GM10847 (cell line): Measurements from ENCODE around the gene LRP1.

Experiments used
- POLR2A ChIP-seq: IDR thresholded peaks from 2 replicates; pipeline ENCODE4 v1.6.1; 2011; ENCODE audit not compliant: insufficient read length; ENCODE audit errors: extremely low read depth

LRP1 gene

DNA sequence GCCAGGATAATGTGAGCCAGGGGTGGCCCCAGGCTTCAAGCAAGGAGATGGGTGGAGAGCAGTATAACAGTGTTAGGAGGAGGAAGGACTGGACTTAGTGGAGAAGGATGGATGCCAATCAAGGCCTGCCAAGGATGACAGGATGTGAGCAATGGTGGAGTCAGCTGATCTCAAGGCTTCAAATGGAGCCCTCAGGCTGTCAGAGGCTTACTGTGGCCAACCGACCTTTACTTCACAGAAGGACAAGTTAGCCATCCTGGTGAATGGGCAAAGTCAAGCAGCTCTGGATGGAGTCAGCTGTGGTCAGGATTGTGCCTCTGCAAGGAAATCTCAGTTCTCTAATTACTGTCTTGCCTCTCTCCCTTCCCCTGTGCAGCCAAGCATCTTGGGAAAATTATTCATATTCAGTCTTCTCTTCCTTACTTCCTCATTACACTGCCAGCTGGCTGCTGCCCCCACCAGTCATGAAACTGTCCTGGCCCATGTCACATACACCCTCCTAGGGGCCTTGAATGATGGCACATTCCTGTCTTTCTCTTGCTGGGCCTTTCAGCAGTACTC, 9.5 kb upstream of the LRP1 start:
- no peak for TF ChIP-seq POLR2A

DNA sequence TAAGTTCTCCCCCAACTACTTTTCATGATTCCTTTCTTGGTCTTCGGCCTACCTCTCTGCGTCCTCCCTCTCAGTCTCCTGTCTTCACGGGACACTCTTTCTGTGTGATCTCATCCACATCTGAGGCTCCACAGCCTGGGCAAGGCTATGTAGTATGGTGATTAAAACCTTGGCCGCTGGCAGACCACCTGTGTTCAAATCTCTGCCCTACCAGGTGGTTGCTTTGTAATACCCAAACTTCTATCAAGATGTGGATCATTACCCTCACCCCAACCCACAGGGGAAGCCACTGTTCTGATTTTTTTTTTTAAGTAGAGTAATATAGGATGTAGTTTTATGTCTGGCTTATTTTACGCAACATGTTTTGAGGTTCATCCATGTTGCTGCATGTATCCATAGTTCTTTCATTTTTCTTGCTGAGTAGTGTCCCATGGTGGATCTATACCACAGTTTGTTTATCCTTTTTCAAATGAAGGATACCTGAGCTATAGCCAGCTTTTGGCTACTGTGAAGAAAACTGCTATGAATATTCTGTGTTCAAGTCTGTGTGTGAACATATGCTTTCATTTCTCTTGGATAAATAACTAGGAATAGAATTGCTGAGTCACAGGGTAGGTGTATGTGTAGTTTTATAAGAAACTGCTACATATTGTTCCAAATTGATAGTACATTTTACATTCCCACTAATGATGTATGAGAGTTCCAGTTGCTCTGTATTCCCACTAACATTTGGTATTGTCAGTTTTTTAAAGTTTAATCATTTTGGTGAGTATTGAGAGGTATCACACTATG, 8.8 kb upstream of the LRP1 start:
- TF ChIP-seq POLR2A, result no peak

DNA sequence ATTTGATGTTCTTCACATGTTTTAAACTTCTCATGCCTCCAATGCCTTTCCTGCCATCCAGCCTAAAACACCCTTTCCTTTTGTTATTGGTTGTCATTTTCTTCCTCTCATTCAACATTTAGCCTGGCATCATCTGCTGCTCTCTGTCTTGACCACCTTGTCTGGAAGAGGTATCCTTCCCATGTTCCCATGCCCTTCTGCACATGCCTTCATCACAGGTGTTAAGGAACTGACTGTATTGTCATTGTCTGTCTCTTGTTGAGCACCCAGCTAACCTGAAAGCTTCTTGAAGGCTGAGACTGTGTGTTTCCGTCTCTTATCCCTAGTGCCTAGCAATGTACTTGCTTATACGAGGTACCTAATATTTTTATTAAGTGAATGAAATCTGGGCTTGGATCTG, 4.5 kb upstream of the LRP1 start:
- no peak for TF ChIP-seq POLR2A

DNA sequence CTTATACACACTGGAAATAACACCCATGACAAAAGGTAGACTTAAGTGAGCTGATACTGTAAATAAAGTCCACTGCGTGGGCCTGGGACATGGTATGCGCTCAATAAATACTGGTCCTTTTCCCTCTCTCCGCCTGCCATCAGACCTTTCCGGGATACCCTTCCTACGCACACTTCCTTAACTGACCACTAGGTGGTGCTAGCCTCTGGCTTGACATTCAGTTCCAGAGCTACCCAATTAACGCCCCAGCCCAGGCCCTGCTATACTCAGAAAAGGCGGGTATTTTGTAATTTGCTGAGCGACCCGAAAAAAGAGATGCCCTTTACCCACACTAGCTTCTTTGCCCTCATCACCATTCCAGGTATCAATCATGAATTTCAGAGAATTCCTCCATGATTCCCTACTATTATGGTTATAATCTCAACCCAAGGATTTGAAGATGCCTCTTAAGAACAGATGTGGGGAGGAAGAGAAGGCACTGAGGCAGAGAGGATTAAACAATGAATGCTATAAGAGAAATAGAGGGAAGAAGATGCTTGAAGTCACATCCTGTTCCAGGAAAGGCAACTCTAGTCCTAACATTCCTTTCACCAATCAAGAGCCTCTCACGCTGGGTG, 3.9 kb upstream of the LRP1 start:
- TF ChIP-seq POLR2A, result no peak

DNA sequence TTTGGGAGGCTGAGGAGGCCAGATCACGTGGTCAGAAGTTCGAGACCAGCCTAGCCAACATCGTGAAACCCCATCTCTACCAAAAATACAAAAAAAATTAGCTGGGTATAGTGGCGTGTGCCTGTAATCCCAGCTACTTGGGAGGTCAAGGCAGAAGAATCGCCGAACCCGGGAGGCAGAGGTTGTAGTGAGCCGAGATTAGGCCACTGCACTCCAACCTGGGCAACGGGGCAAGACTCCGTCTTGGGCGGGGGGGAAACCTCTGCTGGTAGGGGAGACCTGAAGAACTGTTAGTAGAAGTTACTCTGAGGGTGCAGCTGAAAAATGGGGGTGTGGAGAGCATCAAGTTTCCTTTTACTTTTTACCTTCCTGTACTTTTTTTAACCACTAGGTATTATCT, 2.2 kb upstream of the LRP1 start:
- TF ChIP-seq POLR2A, result no peak

DNA sequence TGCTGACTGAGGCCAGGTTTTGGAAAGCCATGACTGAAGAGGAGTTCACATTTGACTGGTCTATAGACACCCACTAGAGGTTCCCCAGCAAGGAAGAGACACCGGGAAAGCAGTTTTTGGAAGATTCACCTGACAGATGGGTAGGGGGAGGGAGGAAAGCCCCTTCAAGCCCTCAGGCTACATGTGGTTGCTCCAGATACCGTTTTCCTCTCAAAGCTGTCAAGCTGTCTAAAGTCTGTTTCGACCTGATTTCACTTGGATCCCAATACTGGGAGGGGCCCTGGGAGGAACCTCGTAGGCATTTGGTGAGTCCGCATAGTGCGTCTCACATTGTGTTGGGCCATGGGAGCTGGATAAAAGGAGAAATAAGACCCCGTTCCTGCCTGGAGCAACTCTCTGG, 1.7 kb upstream of the LRP1 start:
- TF ChIP-seq POLR2A, result no peak

DNA sequence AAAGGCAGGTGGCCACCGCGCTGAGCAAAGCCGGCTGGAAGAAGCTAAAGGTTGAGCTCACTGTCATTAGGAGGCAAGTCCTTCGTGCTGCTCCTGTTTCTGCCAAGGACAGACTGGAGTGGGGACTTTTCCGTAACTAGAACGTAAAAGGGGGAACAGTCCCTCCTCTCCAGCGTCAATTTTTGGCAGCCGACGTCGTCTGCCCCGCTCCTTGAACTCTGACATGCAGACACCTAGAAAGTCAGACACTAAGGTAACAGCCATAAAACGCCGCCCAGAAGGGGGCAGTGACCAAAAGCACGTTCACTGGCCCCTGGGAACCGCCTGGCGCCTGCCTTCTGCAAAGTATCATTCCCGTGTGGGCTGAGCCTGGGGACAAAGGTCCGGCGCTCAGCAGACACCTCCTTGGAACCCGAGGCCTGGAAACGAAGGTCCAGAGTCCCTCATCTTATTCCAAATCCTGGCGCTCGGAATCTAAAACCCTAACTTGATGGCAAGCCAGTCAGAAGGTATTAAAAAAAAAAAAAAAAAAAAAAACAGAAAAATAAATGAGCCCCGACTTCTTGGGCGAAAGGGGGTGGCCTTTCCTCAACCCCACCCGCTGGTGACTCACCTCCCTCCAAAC, 1.1 kb upstream of the LRP1 start:
- TF ChIP-seq POLR2A, result no peak

DNA sequence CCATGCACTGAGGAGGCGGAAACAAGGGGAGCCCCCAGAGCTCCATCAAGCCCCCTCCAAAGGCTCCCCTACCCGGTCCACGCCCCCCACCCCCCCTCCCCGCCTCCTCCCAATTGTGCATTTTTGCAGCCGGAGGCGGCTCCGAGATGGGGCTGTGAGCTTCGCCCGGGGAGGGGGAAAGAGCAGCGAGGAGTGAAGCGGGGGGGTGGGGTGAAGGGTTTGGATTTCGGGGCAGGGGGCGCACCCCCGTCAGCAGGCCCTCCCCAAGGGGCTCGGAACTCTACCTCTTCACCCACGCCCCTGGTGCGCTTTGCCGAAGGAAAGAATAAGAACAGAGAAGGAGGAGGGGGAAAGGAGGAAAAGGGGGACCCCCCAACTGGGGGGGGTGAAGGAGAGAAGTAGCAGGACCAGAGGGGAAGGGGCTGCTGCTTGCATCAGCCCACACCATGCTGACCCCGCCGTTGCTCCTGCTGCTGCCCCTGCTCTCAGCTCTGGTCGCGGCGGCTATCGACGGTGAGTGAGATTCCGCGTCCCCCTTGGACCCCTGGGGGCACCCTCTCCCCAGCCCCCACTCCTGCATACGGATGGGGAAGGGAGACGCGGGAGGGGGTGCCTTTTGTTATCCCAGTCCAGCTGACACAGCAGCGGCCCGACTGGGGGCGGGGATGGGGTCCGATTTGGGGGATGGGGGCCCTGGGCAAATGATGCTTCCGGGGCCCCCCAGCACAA, 400 bp downstream of the LRP1 start:
- no peak for TF ChIP-seq POLR2A

DNA sequence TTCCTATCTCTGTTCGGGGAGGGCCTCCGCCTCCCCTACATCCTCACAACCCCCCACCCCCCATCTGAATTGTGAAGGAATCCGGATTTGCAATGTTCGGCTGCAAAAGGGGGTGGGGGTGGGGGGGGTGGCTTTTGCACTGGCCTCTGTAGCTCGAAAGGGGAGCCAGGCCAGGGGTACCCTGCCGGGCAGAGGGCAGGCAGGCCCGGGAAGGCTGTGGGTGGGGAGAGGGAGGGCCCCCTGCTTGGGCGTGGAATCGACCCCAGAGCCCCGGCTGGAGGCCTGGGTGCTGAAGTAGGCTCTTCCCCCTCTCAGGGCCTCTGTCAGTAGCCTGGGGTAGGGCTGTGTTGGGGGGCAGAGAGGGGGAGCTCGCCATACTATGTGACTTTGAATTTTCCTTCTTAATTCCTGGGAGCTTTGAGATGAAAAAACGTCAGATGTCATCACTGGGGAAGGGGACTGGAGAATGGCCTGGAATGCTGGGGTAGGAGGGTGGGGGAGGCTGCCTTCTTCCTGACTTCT, 1.1 kb downstream of the LRP1 start:
- TF ChIP-seq POLR2A, result no peak

DNA sequence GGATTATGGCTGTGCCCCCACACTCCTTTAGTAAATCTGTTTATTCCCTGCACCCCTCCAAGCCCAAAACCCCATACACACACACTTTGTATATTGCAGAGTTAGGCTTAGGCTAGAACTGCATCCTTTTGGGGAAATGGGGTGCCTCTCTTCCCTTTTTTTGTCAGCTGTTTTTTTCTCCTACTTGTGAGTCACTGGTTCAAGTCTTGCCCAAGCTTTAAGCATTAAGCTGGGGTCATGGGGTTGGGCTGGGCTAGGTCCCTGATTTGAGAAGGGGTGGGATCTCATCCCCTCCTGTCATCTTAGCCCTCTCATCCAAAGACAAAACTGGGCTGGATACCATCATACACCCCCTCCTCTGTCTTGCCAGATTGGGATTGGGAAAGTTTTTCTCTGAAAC, 1.6 kb downstream of the LRP1 start:
- TF ChIP-seq POLR2A, result no peak

DNA sequence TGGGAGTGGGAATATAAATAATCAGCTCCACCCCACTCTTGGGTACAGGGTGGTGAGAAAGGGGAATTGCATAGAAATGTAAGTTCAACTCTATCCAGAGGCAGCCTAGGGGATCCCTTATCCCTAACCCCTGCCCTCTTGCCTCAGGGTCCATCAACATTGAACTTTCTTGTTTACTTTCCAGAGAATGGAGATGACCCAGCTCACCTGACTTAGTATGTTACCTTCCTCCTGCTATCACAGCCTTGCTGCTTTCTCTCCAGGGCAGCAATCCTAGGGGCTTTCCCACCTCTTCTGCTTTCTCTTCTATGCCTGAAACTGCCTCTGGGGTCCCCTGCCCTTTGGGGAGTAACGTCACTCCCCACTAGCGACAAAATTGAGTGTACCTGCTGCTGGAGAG, 2.7 kb downstream of the LRP1 start:
- no peak for TF ChIP-seq POLR2A

DNA sequence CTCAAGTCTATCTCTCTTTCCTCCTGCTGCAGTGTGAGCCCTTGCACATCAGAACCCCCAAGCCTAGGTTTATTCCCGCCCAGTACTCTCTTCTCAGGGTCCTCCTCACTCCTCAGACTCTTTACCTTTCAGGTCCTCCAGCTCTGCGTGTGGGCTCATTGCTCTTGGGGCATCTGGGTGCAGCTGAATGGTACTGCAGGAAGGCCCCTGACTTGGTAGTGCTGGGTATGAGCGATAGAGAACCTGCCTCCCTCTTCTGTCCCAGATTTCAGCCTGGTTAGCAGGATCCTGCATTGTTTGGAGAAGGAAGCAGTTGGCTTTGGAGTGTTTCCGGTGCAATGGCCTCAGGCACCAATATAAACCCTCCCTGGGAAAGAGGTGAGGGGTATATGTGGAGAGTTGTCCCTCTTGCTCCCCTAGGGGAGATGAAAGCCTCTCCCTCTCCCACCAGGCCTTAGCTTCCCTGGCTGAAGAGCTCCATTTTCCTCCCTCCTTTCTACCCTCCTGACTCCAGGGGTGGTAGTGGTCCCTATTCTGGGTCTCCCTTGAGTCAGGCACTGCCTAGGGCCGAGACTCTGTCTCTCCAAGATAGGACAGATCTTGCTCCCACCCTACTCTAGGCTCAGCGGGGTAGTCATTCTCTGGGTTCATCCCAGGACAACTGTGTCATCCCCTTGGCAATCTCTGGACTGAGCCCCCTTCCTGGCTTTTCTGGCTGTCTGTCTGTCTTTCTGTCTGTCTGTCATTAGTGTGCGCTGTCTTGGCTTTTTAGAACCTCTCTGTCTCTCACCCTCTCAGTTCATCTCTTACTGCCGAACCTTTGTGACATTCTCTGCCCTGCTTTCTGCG, 3.8 kb downstream of the LRP1 start:
- TF ChIP-seq POLR2A, result no peak

DNA sequence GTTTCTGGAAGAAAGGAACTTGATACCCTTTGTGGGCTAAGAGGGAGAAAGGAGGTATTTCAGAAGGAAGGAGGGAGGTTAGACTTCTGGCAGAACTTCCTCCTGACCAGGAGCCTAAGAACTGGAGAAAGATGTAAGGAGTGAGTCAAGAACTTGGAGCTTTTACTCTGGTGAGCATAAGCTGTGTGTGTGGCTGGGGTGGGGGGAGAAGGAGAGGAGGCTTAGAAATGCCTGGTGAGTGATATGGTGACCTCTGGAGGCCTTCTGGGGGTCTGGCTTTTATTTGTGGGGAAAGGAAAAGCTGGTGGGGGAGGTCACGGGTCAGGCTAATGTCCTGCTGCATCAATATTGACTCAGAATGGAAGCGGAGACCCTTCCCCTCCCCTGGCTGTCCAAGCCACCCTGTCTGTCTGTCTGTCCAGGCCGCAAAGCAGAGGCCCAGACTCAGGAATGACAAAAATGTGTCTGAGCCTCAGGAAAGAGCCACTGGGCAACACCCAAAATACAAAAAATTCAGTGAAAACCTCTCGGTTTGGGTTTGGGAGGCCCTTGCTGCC, 4.8 kb downstream of the LRP1 start:
- TF ChIP-seq POLR2A, result no peak

DNA sequence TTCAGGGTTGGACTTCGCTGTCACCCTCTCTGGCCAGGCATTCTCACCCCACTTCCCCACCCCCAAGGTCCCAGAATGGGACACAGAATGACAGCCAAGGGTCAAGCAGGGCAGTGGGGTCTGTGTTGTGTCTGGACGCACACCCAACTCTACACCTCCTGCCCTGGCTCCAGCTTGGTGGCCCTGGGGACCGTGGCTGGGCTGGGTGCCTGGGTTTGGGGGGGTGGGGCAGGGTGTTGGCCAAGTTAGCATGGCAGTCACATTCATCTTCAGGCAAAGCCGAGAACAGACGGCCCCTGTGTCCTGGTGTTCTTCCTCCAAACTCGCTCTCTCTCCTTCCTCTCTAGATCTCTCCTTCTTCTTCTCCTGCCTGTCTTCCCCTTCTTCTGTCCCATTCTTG, 5.6 kb downstream of the LRP1 start:
- TF ChIP-seq POLR2A, result no peak
